ENCODE results near the gene PNCK. TPM values are rescaled to one million over a fixed set of nuclear protein-coding genes. Genes with fewer than 3 reads are reported as not detected.

Gene PNCK
- polyA plus RNA-seq (2013, experiment 1 of 2): 0.66 TPM
- 1.2 TPM for polyA plus RNA-seq (2013, experiment 2 of 2)

DNA sequence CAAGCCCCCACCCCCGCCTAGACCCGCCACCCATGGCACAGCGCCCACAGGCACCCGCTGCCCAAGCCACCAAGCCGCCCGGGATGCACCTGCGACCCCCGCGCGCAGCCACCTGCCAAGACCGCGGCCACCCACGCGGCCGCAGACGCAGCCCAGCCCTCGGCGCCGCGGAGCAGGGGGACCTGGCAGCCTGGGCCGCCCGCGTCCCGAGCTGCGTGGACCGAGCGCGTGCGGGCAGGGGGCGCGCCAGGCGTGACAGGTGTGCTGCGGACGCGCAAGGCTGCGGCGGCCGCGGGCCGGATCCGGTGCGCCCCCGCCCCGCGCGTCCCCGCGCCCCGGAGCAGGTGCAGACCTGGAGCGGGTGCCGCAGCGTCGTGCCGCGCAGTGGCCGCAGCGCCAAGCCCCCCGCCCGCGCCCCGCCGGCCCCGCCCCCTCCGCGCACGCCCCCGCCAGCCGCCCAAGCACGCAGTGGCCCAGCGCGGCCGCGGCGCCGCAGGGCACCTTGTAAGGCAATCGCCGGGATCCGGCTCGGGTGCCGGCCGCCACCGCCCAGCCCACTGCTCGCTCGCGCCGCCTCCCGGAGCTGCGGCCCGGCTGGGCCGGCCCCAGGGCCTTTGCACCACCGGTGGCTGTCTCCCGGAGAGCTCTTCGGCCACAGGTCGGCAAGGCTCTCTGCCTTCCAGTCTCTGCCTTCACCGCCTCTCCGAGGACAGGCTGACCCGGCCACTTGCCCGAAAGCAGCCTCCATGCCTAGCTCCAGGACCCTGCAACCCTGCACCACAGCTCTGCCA is at the start of gene PNCK:
Gene PNCK (minus strand): TSS at position 386 of the 791 bp plus-strand sequence. CDS start 737 bp downstream, outside the sequence.
- Histone ChIP-seq H3K27ac (ENCODE audit: low read depth, low read length, severe bottlenecking) (no peak within 1 kb of the TSS), H3K4me1 (ENCODE audit: control insufficient read depth, insufficient read depth, low read length, poor library complexity, severe bottlenecking) (no peaks in the 10 kb centered on the region), H3K9me3 (ENCODE audit: control insufficient read depth, low read length) (no peaks in the 10 kb centered on the region), H3K4me3 (ENCODE audit: extremely low read depth, insufficient read depth, low read length, poor library complexity, severe bottlenecking) (no peak within 1 kb of the TSS), H3K36me3 (ENCODE audit: control insufficient read depth, insufficient read depth, low read length) (no peaks in the 10 kb centered on the region)
- 0 to 18% methylated on average over 2 to 25 of the region's 98 CpGs for WGBS, 2 experiments (ENCODE audit: insufficient coverage in 2 of 2)

DNA sequence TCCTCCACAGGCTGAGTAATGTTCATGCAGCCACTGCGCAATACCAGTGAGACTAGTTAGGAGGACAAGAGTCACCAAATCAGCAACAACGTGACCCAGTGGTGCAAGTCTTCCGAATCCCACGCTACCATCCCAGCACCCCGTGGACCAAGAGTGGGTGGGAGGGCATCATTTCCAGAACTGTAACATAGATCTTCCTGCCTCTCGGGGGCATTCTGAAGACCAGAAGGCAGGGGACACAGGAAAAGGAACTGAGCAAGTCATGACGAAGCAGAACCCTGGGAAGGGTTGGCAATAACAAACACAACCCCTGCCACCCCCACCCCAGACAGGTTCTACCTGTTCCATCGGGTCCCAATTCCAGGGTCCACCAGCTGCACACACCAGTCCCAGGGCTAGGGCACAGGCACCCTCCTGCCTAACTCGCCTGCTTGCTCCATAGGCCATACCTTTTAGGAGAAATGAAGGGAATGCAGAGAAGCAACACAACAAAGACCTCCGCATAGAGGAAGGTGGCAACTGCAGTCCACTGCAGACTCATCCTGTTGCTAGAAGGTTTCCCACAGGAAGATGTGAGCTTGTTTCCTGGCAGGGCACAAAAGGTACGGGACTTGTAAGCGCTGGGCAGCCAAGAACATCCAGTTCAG is 49.2 kb upstream of the PNCK start:
- peaks cover 39% of the 10 kb centered on the region for H3K36me3 ChIP-seq (ENCODE audit: control insufficient read depth, insufficient read depth, low read length)
- H3K9me3 ChIP-seq (ENCODE audit: control insufficient read depth, low read length): no peaks in the 10 kb centered on the region
- peak overlapping the region; percentile 73 for H3K27ac ChIP-seq (ENCODE audit: low read depth, low read length, severe bottlenecking)
- peak overlapping the region; percentile 63 for H3K4me3 ChIP-seq (ENCODE audit: extremely low read depth, insufficient read depth, low read length, poor library complexity, severe bottlenecking)
- WGBS, 2 experiments (ENCODE audit: insufficient coverage in 2 of 2): 66% methylated on average over 3 of the region's 12 CpGs; no CpG with 5 or more reads in 1 of the 2 experiments
- H3K4me1 ChIP-seq (ENCODE audit: control insufficient read depth, insufficient read depth, low read length, poor library complexity, severe bottlenecking): peaks cover 16% of the 10 kb centered on the region

DNA sequence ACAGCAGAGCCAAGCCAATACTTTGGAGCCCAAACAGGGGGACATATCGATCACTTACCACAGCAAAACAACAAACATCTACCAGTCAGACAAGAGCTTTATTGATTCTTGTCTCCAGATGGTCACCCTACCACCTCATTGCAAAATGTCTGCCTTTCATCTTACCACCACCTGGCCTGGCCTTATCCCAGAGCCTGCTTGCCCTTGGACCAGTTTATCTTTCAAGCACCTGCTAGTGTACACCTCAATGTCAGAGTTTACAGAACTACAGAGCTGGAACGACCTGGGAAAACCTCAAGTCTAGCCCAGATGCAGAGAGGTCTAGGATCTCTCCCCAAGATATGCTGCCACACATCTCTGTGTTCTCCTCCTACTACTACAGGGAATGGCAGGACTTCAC is 46.1 kb upstream of the PNCK start:
- Histone ChIP-seq H3K4me3 (ENCODE audit: extremely low read depth, insufficient read depth, low read length, poor library complexity, severe bottlenecking) (no peak overlapping the region), H3K9me3 (ENCODE audit: control insufficient read depth, low read length) (no peaks in the 10 kb centered on the region), H3K27ac (ENCODE audit: low read depth, low read length, severe bottlenecking) (no peak overlapping the region), H3K4me1 (ENCODE audit: control insufficient read depth, insufficient read depth, low read length, poor library complexity, severe bottlenecking) (peaks cover 9% of the 10 kb centered on the region), H3K36me3 (ENCODE audit: control insufficient read depth, insufficient read depth, low read length) (peaks cover 66% of the 10 kb centered on the region)
- 88% methylated on average over 1 of the region's 2 CpGs; no CpG with 5 or more reads in 1 of the 2 experiments for WGBS, 2 experiments (ENCODE audit: insufficient coverage in 2 of 2)

DNA sequence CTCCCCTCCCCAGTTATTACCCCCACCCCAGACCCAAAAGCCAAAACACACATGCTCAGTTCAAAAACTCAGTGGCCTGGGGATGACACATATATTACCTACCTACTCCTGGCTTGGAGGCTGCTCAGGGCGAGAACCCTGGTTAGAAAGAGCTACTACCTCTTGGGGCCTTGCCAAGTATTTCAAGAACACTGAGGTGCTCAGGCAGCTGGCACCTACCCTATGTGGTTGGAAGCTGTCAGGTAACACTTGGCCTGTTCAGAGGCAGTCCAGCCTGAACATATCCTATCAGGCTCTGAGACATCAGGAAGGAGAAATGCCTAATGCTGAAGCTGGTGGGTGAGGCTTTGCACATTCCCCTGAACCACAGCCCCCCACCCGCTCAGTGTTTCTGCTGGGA is 45.6 kb upstream of the PNCK start:
- H3K9me3 ChIP-seq (ENCODE audit: control insufficient read depth, low read length): no peaks in the 10 kb centered on the region
- H3K36me3 ChIP-seq (ENCODE audit: control insufficient read depth, insufficient read depth, low read length): peaks cover 71% of the 10 kb centered on the region
- no peak overlapping the region for H3K27ac ChIP-seq (ENCODE audit: low read depth, low read length, severe bottlenecking)
- H3K4me1 ChIP-seq (ENCODE audit: control insufficient read depth, insufficient read depth, low read length, poor library complexity, severe bottlenecking): peaks cover 13% of the 10 kb centered on the region
- 80 to 100% methylated on average over 1 of the region's 2 CpGs for WGBS, 2 experiments (ENCODE audit: insufficient coverage in 2 of 2)
- H3K4me3 ChIP-seq (ENCODE audit: extremely low read depth, insufficient read depth, low read length, poor library complexity, severe bottlenecking): no peak overlapping the region

DNA sequence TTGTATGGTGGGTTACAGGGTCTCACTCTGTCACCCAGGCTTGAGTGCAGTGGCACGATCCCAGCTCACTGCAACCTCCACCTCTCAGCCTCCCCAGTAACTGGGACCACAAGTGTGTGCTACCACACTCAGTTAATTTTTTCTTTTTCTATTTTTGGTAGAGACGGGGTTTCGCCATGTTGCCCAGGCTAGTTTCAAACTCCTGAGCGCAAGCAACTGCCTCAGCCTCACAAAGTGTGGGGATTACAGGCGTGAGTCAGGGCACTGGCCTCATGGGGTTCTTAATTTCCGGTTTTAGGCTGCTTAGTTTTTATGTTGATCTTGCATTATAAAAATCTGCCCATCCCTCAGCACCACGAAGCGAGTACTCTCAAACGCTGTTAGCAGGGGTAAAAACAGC is 43.8 kb upstream of the PNCK start:
- Histone ChIP-seq H3K4me3 (ENCODE audit: extremely low read depth, insufficient read depth, low read length, poor library complexity, severe bottlenecking) (no peak overlapping the region), H3K9me3 (ENCODE audit: control insufficient read depth, low read length) (no peaks in the 10 kb centered on the region), H3K36me3 (ENCODE audit: control insufficient read depth, insufficient read depth, low read length) (peaks cover 73% of the 10 kb centered on the region), H3K4me1 (ENCODE audit: control insufficient read depth, insufficient read depth, low read length, poor library complexity, severe bottlenecking) (peaks cover 13% of the 10 kb centered on the region), H3K27ac (ENCODE audit: low read depth, low read length, severe bottlenecking) (no peak overlapping the region)
- no CpG with 5 or more reads among the region's 9 CpGs for WGBS, 2 experiments (ENCODE audit: insufficient coverage in 2 of 2)

DNA sequence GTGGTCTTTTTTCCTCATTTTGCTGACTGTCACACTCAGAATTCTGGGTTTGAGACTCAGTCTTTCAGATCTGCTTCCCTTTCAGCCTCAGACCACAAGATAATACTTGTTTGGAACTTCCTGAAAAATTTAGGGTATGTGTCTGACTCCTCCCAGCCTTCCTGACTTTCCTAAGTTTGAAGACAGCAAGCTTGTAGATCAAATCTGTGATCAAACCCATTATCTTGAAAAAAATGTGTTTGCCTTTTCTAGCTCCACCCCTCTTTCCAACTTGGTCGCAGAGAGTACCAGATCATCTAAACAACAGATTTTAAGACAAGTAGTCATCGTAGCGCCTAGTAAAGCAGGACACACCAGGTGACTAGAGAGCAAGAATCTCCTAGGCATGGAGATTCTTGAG is 40.6 kb upstream of the PNCK start:
- Histone ChIP-seq H3K4me3 (ENCODE audit: extremely low read depth, insufficient read depth, low read length, poor library complexity, severe bottlenecking) (no peak overlapping the region), H3K4me1 (ENCODE audit: control insufficient read depth, insufficient read depth, low read length, poor library complexity, severe bottlenecking) (peaks cover 13% of the 10 kb centered on the region), H3K9me3 (ENCODE audit: control insufficient read depth, low read length) (no peaks in the 10 kb centered on the region), H3K36me3 (ENCODE audit: control insufficient read depth, insufficient read depth, low read length) (peaks cover 52% of the 10 kb centered on the region), H3K27ac (ENCODE audit: low read depth, low read length, severe bottlenecking) (no peak overlapping the region)
- WGBS, 2 experiments (ENCODE audit: insufficient coverage in 2 of 2): no CpG with 5 or more reads among the region's 3 CpGs

DNA sequence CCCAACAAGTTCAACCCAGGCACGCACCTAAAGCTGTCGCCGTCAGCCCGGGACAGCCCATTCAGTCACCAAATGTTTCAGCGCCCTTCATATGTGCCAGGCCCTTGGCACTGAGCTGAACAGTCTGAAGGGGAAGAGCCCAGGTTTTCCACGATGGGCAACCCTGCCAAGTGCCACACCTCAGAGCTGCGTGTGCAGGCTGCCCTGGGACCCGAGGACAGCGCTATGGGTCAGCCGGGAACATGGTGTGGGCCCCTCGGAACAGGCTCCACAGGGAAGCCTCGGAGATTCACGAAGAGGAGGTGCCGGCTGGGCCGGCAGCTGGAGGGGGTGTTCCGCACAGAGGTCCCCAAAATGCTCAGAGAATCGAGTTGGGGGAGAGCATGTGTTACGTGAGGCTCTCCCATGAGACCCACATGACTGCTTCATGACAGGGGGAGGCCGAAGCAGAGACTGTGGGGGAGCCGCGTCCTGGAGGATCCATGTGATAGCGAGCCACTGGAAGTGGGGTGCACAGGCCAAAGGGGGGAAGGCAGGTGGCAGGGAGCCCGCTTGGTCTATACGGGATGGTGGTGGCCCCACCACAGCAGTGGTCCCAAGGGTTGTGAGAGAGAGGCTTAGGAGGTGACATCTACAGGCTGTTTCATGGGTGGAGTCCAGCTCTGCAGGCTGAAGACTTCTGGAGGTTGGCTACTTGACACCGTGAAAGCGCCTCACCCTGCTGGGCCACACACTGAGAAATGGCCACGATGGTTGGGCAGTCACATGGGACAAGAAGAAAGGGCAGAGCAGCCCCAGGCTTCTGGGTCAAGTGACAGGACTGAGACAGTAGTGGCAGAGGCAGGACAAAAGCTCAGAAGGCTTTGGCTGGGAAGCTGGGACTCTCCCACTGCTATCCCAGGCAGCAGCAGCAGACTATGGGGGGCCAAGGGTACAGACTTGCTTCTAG is 36.4 kb upstream of the PNCK start:
- Histone ChIP-seq H3K4me3 (ENCODE audit: extremely low read depth, insufficient read depth, low read length, poor library complexity, severe bottlenecking) (no peak overlapping the region), H3K4me1 (ENCODE audit: control insufficient read depth, insufficient read depth, low read length, poor library complexity, severe bottlenecking) (peaks cover 8% of the 10 kb centered on the region), H3K27ac (ENCODE audit: low read depth, low read length, severe bottlenecking) (no peak overlapping the region), H3K36me3 (ENCODE audit: control insufficient read depth, insufficient read depth, low read length) (peaks cover 17% of the 10 kb centered on the region), H3K9me3 (ENCODE audit: control insufficient read depth, low read length) (no peaks in the 10 kb centered on the region)
- WGBS, 2 experiments (ENCODE audit: insufficient coverage in 2 of 2): 96 to 98% methylated on average over 18 to 22 of the region's 27 CpGs

DNA sequence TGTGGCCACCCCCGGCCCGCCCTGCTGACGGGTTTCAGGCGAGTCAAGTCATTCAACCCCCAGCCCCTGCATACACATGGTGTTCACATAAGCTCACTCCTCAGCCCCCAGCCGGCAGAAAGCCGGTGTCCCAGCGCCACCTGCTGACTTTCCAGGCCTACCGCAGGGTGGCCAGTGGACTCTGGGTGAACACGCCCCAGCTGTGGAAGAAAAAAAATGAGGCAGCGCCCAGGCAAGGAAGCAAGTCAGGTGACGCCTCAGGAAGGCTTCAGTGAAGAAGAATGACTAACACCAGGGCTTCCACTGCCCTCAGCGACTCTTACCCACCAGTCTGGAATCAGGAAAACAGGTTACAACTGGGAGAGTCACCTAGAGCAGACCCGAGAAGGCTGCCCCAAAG is 34.8 kb upstream of the PNCK start:
- no peak overlapping the region for H3K4me3 ChIP-seq (ENCODE audit: extremely low read depth, insufficient read depth, low read length, poor library complexity, severe bottlenecking)

DNA sequence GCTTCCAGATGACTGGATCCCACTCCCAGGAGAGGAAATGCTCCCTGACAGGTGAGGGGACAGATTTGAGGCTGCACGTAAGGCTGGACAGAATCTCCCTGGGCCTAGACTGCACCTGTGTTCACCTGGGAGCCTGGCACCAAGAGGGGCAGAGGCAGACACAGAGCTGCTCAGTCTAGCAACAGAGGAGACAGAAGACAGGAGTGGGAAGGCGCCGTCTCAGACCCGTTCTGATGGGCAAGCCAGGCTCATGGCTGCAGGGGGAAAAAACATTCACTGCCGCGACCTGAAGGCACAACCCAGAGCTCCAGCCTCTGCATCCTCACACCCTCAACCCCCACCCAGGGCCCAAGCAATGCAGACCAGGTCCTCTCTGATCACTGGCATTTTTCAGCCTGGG is 33.8 kb upstream of the PNCK start:
- Histone ChIP-seq H3K4me3 (ENCODE audit: extremely low read depth, insufficient read depth, low read length, poor library complexity, severe bottlenecking) (no peak overlapping the region), H3K9me3 (ENCODE audit: control insufficient read depth, low read length) (no peaks in the 10 kb centered on the region), H3K27ac (ENCODE audit: low read depth, low read length, severe bottlenecking) (no peak overlapping the region), H3K4me1 (ENCODE audit: control insufficient read depth, insufficient read depth, low read length, poor library complexity, severe bottlenecking) (no peaks in the 10 kb centered on the region), H3K36me3 (ENCODE audit: control insufficient read depth, insufficient read depth, low read length) (peaks cover 8% of the 10 kb centered on the region)
- 94 to 96% methylated on average over 3 to 4 of the region's 6 CpGs for WGBS, 2 experiments (ENCODE audit: insufficient coverage in 2 of 2)

More for the DNA sequence above, 34.8 kb upstream of the PNCK start:
- Histone ChIP-seq H3K9me3 (ENCODE audit: control insufficient read depth, low read length) (no peaks in the 10 kb centered on the region), H3K27ac (ENCODE audit: low read depth, low read length, severe bottlenecking) (no peak overlapping the region), H3K4me1 (ENCODE audit: control insufficient read depth, insufficient read depth, low read length, poor library complexity, severe bottlenecking) (no peaks in the 10 kb centered on the region), H3K36me3 (ENCODE audit: control insufficient read depth, insufficient read depth, low read length) (peaks cover 10% of the 10 kb centered on the region)
- 20 to 48% methylated on average over 1 to 2 of the region's 13 CpGs for WGBS, 2 experiments (ENCODE audit: insufficient coverage in 2 of 2)

DNA sequence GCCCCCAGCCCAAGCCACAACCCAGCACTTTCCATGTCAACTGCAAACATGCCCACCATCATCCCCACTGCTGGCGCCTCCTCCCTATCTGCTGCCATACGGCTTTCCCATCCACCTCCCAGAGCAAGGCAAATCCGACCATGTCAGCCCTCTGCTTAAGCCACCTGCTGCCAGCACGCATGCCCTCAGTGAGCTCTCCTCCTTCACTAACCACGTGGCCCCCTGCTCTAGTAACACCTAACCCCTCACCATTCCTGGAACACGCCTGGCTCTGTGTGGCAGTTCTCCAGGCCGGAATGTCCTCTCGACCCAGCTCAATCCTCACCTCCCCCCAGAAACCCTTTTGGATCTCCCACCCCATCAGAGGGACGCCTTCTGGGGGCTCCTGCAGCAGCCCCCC is 33.2 kb upstream of the PNCK start:
- Histone ChIP-seq H3K27ac (ENCODE audit: low read depth, low read length, severe bottlenecking) (no peak overlapping the region), H3K36me3 (ENCODE audit: control insufficient read depth, insufficient read depth, low read length) (peaks cover 8% of the 10 kb centered on the region), H3K4me3 (ENCODE audit: extremely low read depth, insufficient read depth, low read length, poor library complexity, severe bottlenecking) (no peak overlapping the region), H3K4me1 (ENCODE audit: control insufficient read depth, insufficient read depth, low read length, poor library complexity, severe bottlenecking) (no peaks in the 10 kb centered on the region), H3K9me3 (ENCODE audit: control insufficient read depth, low read length) (no peaks in the 10 kb centered on the region)
- 93% methylated on average over 3 of the region's 9 CpGs; no CpG with 5 or more reads in 1 of the 2 experiments for WGBS, 2 experiments (ENCODE audit: insufficient coverage in 2 of 2)
